Smooth muscle cell (in vitro differentiated cells): ENCODE results near the gene ERCC6. TPM values are rescaled to one million over a fixed set of nuclear protein-coding genes. Genes with fewer than 3 reads are reported as not detected.

ENCODE experiments used
- DNase-seq: peaks from one replicate; lab custom pipeline; 2025; ENCODE audit not compliant: unreplicated experiment; lab: John Stamatoyannopoulos, UW
- H2AFZ ChIP-seq: fragments of 200-600 bp; sonication (generic); 2 replicates; pipeline ENCODE4 v1.6.0; 2016; ENCODE audit warnings: antibody characterized with exemption, low read depth, mild to moderate bottlenecking
- H3F3A ChIP-seq: fragments of 200-600 bp; sonication (generic); 2 replicates; pipeline ENCODE4 v1.6.0; 2017; ENCODE audit warnings: antibody characterized with exemption, low read depth
- H3K27ac ChIP-seq: fragments of 200-600 bp; sonication (generic); 2 replicates; pipeline ENCODE4 v1.5.1; 2016; ENCODE audit warnings: low read depth, mild to moderate bottlenecking
- H3K27me3 ChIP-seq: fragments of 200-600 bp; sonication (generic); 2 replicates; pipeline ENCODE4 v1.6.1; 2016; ENCODE audit warnings: low read depth, mild to moderate bottlenecking
- H3K36me3 ChIP-seq: fragments of 200-600 bp; sonication (generic); 2 replicates; pipeline ENCODE4 v1.5.1; 2016; ENCODE audit warnings: low read depth
- H3K4me1 ChIP-seq: fragments of 200-600 bp; sonication (generic); 2 replicates; pipeline ENCODE4 v1.5.1; 2016; ENCODE audit warnings: low read depth
- H3K4me2 ChIP-seq: fragments of 200-600 bp; sonication (generic); 2 replicates; pipeline ENCODE4 v1.6.0; 2016; ENCODE audit warnings: mild to moderate bottlenecking
- H3K4me3 ChIP-seq: fragments of 200-600 bp; sonication (generic); 2 replicates; pipeline ENCODE4 v1.5.1; 2016; ENCODE audit warnings: mild to moderate bottlenecking
- H3K79me2 ChIP-seq: fragments of 200-600 bp; sonication (generic); 2 replicates; pipeline ENCODE4 v1.6.0; 2016; ENCODE audit warnings: low read depth, mild to moderate bottlenecking
- H3K9ac ChIP-seq: fragments of 200-600 bp; sonication (generic); 2 replicates; pipeline ENCODE4 v1.6.0; 2016; ENCODE audit warnings: low read depth
- H3K9me3 ChIP-seq: fragments of 200-600 bp; sonication (generic); replicated peaks from 2 replicates; pipeline ENCODE4 v1.5.1; 2016; ENCODE audit warnings: low read depth
- H4K20me1 ChIP-seq: fragments of 200-600 bp; sonication (generic); 2 replicates; pipeline ENCODE4 v1.6.0; 2016; ENCODE audit warnings: low read depth
- WGBS: methylation state at CpG from one replicate; pipeline ENCODE4 v1.1.7; 2016; ENCODE audit warnings: low lambda C conversion rate; 5-methylcytosine and 5-hydroxymethylcytosine counted together
- polyA plus RNA-seq: library from polyadenylated mRNA; unstranded; fragments of >200 nt; fragmentation: Nextera tagmentation; extraction: Ambion mirVana; gene quantifications from 2 replicates; pipeline ENCODE4 v1.2.1, GENCODE V29; 2016
- total RNA-seq: library from RNA; depleted of rRNA; stranded (reverse); fragments of >200 nt; gene quantifications from 2 replicates; pipeline ENCODE4 v1.2.3, GENCODE V29; 2014
- TF ChIP-seq, protein P1 (sequence below): fragments of 200-600 bp; sonication (generic); IDR thresholded peaks from 2 replicates; pipeline ENCODE4 v1.5.1; 2017; ENCODE audit warnings: borderline replicate concordance, mild to moderate bottlenecking, antibody characterized with exemption; ENCODE audit not compliant: insufficient read depth, poor library complexity, severe bottlenecking

Gene ERCC6
- total and polyA plus RNA-seq, 2 experiments from 2014 or later, result 7.2 to 14.9 TPM

DNA sequence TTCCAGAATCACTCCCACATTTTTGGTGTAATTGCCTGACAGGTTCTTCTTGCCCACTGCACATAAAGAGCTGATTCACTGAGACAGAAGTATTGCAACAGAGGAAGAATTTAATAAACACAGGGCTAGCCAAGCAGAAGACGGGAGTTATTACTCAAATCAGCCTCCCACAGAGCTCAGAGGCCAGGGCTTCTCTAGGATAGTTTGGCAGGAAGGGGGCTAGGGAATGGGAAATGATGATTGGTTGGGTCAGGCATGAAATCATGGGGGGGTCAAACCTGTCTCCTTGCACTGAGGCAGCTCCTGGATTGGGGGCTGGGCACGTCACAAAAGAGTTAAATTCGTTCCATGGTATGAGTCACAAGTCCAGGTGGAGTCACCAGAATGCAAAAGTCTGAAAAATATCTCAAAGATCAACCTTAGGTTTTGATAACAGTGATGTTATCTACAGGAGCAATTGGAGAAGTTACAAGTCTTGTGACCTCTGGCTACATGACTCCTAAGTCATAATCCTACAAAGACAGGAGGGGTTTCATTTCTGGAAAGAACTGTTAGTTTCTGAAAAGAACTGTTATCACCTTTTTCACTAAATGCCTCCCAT is 30.2 kb upstream of the ERCC6 start:
- Histone ChIP-seq H3K9me3 (no peaks in the 10 kb centered on the region), H3K27me3 (no peaks in the 10 kb centered on the region), H2AFZ (no peak overlapping the region), H3K27ac (peak overlapping the region; percentile 19), H3K9ac (no peak overlapping the region), H4K20me1 (no peaks in the 10 kb centered on the region), H3K4me2 (no peak overlapping the region), H3K4me3 (no peak overlapping the region), H3K36me3 (no peaks in the 10 kb centered on the region), H3K79me2 (no peaks in the 10 kb centered on the region), H3K4me1 (no peaks in the 10 kb centered on the region), H3F3A (no peaks in the 10 kb centered on the region)
- TF ChIP-seq, protein P1, sequence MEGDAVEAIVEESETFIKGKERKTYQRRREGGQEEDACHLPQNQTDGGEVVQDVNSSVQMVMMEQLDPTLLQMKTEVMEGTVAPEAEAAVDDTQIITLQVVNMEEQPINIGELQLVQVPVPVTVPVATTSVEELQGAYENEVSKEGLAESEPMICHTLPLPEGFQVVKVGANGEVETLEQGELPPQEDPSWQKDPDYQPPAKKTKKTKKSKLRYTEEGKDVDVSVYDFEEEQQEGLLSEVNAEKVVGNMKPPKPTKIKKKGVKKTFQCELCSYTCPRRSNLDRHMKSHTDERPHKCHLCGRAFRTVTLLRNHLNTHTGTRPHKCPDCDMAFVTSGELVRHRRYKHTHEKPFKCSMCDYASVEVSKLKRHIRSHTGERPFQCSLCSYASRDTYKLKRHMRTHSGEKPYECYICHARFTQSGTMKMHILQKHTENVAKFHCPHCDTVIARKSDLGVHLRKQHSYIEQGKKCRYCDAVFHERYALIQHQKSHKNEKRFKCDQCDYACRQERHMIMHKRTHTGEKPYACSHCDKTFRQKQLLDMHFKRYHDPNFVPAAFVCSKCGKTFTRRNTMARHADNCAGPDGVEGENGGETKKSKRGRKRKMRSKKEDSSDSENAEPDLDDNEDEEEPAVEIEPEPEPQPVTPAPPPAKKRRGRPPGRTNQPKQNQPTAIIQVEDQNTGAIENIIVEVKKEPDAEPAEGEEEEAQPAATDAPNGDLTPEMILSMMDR, result no peak
- WGBS, result 45% methylated on average over 3 of the region's 3 CpGs
- DNase-seq, result no peak

DNA sequence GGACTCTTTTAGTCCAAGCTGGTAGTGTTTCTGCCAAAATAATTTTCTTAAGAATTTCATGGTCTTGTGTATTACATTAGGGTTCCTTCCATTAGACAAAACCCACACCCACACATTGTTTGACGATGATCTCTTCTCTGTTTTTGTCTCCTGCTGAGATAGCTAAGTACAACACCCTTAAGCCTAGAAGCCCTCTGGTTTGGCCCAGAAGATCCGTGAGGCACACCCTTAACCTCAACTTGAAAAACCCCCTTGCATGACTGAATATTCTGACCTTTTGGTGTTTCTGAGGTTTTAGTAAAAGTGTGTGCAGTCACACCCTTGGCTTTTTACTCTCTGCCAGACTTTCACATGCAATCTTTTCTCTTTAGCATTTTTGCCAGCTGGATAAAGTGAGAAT is 29.3 kb upstream of the ERCC6 start:
- TF ChIP-seq, protein P1, result no peak
- Histone ChIP-seq H4K20me1 (no peaks in the 10 kb centered on the region), H3F3A (no peaks in the 10 kb centered on the region), H3K27ac (peak overlapping the region; percentile 19), H3K36me3 (no peaks in the 10 kb centered on the region), H3K9ac (no peak overlapping the region), H3K79me2 (no peaks in the 10 kb centered on the region), H3K4me2 (peak overlapping the region; percentile 55), H2AFZ (no peak overlapping the region), H3K4me3 (no peak overlapping the region), H3K4me1 (no peaks in the 10 kb centered on the region), H3K27me3 (no peaks in the 10 kb centered on the region), H3K9me3 (no peaks in the 10 kb centered on the region)
- DNase-seq, result no peak
- WGBS, result 41% methylated on average over 2 of the region's 2 CpGs

DNA sequence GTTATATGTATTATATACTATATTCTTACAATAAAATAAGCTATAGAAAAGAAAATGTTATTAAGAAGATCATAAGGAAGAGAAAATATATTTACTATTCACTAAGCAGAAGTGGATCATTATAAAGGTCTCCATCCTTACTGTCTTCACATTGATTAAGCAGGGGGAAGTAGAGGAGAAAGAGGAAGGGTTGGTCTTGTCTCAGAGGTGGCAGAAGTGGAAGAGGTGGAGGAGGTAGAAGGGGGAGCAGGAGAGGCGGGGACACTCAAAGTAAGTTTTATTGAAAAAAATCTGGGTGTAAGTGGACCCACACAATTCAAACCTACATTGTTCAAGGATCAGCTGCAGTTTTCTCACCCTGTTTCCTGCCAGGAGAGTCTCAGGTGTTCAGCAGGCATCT is 28.9 kb upstream of the ERCC6 start:
- H3K9ac ChIP-seq, result no peak overlapping the region
- WGBS, result 89% methylated on average over 1 of the region's 1 CpG

More for the DNA sequence above, 28.9 kb upstream of the ERCC6 start:
- Histone ChIP-seq H3F3A (no peaks in the 10 kb centered on the region), H3K27ac (no peak overlapping the region), H3K4me3 (no peak overlapping the region), H3K27me3 (no peaks in the 10 kb centered on the region), H4K20me1 (no peaks in the 10 kb centered on the region), H3K4me1 (no peaks in the 10 kb centered on the region), H3K79me2 (no peaks in the 10 kb centered on the region), H3K36me3 (no peaks in the 10 kb centered on the region), H2AFZ (no peak overlapping the region), H3K4me2 (no peak overlapping the region), H3K9me3 (no peaks in the 10 kb centered on the region)
- no peak for DNase-seq
- TF ChIP-seq, protein P1, result no peak
